HepG2 (cell line): Measurements from ENCODE around the gene FAM193A. TPM values are rescaled to one million over a fixed set of nuclear protein-coding genes. Genes with fewer than 3 reads are reported as not detected.

Source experiments
- PRDM4 ChIP-seq: sonication (generic); formaldehyde crosslinking; IDR thresholded peaks from 2 replicates; pipeline ENCODE4 v1.9.0; 2021; ENCODE audit warnings: missing genetic modification reagents, borderline replicate concordance
- SETDB1 ChIP-seq: sonication (generic); formaldehyde crosslinking; IDR thresholded peaks from 2 replicates; pipeline ENCODE4 v1.5.1; 2020; ENCODE audit warnings: missing genetic modification reagents, mild to moderate bottlenecking, borderline replicate concordance
- ZNF354B ChIP-seq: sonication (generic); formaldehyde crosslinking; IDR thresholded peaks from 2 replicates; pipeline ENCODE4 v1.8.0; 2022; ENCODE audit warnings: mild to moderate bottlenecking, missing genetic modification reagents
- ZNF670 ChIP-seq: sonication (generic); formaldehyde crosslinking; IDR thresholded peaks from 2 replicates; pipeline ENCODE4 v1.8.0; 2022; ENCODE audit warnings: mild to moderate bottlenecking, missing genetic modification reagents, borderline replicate concordance
- polyA plus RNA-seq, 8 experiments: library from polyadenylated mRNA; depleted of rRNA in 3 of 8; stranded (reverse) in 7 of 8; unstranded in 1 of 8; fragments of >200 nt; fragmentation: Illumina TruSeq in 4 of 8; extraction: Trizol in 4 of 8; gene quantifications; 2 replicates each; pipeline versions ENCODE4 v1.2.1 to v1.2.3, GENCODE V29; 2011 to 2016; ENCODE audit warnings: low read depth in 4 of 8, missing spikeins in 1 of 8, mixed read lengths in 1 of 8; ENCODE audit not compliant: insufficient read depth in 1 of 8
- total RNA-seq, 5 experiments: library from RNA; depleted of rRNA; stranded (reverse); fragments of >200 nt; fragmentation: Illumina TruSeq; extraction: Trizol; gene quantifications; 2 replicates each; pipeline ENCODE4 v1.2.3, GENCODE V29; 2016; ENCODE audit warnings: low read depth in 1 of 5
- TF ChIP-seq, protein P1 (sequence below): sonication (generic); formaldehyde crosslinking; IDR thresholded peaks from 2 replicates; pipeline ENCODE4 v1.4.0; 2020; ENCODE audit warnings: mild to moderate bottlenecking, missing genetic modification reagents

FAM193A gene
- total and polyA plus RNA-seq, 2 of the 13 experiments (the other 11 are each of a cell fraction or from before 2014, with no cell fraction given): 5.7 to 8.7 TPM

GRCh38 chr4:2526559-2526958 is 9.9 kb upstream of the FAM193A start (continued):
- TF ChIP-seq, protein P1, sequence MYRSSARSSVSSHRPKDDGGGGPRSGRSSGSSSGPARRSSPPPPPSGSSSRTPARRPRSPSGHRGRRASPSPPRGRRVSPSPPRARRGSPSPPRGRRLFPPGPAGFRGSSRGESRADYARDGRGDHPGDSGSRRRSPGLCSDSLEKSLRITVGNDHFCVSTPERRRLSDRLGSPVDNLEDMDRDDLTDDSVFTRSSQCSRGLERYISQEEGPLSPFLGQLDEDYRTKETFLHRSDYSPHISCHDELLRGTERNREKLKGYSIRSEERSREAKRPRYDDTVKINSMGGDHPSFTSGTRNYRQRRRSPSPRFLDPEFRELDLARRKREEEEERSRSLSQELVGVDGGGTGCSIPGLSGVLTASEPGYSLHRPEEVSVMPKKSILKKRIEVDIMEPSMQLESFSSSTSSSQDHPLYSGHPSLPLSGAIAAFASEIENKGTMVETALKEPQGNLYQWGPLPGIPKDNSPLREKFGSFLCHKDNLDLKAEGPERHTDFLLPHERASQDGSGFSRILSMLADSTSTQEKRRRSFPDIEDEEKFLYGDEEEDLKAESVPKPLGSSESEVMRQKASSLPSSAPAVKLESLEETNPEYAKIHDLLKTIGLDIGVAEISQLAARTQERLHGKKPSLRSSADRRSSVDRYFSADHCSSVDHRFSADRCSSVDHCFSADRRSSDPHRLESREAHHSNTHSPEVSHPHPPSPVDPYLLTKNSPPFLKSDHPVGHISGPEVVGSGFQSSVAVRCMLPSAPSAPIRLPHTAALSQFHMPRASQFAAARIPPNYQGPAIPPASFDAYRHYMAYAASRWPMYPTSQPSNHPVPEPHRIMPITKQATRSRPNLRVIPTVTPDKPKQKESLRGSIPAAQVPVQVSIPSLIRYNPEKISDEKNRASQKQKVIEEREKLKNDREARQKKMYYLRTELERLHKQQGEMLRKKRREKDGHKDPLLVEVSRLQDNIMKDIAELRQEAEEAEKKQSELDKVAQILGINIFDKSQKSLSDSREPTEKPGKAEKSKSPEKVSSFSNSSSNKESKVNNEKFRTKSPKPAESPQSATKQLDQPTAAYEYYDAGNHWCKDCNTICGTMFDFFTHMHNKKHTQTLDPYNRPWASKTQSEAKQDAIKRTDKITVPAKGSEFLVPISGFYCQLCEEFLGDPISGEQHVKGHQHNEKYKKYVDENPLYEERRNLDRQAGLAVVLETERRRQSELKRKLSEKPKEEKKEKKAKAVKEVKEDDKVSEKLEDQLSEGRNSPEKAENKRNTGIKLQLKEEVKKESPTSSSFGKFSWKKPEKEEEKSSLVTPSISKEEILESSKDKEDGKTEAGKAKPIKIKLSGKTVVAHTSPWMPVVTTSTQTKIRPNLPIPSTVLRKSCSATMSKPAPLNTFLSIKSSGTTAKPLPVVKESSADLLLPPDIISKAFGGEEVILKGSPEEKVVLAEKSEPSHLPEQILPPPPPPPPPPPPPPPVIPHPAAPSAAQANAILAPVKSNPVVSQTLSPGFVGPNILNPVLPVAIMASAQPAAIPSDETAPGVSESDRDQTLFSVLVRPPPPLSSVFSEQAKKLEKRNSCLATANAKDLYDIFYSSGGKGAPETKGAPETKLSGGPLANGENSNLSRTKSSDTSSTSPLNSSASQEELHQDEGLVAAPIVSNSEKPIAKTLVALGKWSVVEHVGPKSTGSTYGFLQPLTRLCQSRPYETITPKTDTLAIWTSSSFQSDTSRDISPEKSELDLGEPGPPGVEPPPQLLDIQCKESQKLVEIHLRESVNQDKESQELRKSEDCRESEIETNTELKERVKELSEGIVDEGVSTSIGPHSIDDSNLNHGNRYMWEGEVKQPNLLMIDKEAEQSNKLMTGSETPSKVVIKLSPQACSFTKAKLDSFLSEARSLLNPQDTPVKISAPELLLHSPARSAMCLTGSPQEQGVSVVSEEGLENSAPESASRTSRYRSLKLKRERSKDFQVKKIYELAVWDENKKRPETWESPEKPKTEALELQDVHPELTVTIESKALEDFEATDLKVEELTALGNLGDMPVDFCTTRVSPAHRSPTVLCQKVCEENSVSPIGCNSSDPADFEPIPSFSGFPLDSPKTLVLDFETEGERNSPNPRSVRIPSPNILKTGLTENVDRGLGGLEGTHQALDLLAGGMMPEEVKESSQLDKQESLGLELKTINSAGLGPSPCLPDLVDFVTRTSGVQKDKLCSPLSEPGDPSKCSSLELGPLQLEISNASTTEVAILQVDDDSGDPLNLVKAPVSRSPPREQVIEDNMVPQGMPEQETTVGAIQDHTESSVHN: no peak
- TF ChIP-seq PRDM4: no peak
- TF ChIP-seq ZNF670 (CRISPR knock-in tag): no peak
- no peak for TF ChIP-seq ZNF354B (CRISPR knock-in tag)
- TF ChIP-seq SETDB1 (CRISPR knock-in tag): no peak
